Stimulated activated CD4-positive, alpha-beta T cell treated with anti-CD3 and anti-CD28 coated beads, Interleukin-15, amount 100 ng/mL, for 1 hour (primary cell): Measurements from ENCODE around the gene ASMTL.
"Not testable (repeated sequence)": the region's sequence is repeated elsewhere in the genome, so short reads cannot be mapped to it uniquely, and the experiment has no call there.

Experiments
- DNase-seq, 2 donors: peaks; one replicate each; pipeline ENCODE4 v3.0.0-alpha.2; 2020; ENCODE audit warnings: low read depth in 1 of 2, low spot score in 1 of 2

The ASMTL gene

DNA sequence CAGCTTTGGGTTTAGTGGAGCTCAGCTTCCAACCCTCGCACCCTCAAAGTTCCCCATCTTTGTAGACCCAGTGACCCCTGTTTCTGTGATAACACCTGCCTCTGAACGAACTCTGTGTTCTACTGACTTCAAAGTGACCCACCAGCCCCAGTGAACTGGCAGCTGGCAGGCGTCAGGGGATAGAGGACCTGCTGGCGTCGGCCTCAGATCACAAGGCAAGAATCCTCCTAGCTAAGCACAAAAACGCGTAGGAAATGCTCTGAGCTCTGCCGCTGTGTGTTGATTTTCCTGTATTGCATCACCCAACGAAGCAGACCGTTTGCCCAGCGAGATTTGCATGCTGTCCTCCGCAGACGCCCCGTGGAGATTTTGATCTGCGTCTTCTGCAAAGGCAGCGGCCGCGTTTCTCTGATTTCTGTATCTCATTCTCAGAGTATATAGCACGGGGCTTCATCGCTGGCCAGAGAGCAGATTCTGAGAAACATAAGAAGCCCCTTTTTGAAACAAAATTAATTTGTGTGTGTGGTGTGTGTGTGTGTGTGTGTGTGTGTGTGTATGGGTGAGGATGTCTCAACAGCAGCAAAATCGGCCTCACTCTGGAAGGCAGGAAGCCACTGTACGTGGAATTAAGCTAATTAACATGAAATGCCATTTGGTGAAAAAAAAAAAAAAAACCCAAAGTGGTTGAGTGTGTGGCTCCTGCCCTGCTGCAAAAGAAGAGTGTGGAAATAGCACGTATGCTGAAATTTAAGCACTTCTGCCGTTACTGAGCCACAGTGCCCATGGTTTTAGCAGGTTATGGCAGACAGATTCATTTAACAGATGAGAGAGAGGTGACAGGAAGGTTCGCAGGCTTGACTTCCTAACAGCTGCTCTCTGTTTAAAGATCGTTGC is 29.2 kb upstream of the ASMTL start:
- DNase-seq: peak; percentile 46 to 47

DNA sequence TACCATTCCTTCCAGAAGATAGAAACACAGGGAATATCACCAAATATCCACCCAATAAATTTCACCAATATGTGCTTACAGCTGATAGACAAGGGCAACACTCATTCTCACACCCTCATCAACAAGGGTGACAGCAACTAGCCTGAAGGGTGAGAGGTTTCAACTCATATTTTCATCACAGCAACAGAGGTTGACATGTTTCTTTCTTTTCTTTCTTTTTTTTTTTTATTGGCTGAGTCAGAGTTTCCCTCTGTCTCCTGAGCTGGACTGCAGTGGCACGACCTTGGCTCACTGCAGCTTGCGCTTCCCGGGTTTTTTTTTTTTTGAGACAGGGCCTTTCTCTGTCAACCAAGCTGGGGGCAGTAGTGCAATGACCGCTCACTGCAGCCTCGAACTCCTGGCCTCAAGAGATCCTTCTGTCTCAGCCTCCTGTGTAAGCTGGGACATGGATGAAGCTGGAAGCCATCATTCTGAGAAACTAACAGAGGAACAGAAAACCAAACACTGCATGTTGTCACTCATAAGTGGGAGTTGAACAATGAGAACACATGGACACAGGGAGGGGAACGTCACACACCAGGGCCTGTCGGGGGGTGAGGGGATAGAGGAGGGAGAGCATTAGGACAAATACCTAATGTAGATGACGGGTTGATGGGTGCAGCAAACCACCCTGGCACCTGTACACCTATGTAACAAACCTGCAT is 27.5 kb upstream of the ASMTL start:
- no peak for DNase-seq

DNA sequence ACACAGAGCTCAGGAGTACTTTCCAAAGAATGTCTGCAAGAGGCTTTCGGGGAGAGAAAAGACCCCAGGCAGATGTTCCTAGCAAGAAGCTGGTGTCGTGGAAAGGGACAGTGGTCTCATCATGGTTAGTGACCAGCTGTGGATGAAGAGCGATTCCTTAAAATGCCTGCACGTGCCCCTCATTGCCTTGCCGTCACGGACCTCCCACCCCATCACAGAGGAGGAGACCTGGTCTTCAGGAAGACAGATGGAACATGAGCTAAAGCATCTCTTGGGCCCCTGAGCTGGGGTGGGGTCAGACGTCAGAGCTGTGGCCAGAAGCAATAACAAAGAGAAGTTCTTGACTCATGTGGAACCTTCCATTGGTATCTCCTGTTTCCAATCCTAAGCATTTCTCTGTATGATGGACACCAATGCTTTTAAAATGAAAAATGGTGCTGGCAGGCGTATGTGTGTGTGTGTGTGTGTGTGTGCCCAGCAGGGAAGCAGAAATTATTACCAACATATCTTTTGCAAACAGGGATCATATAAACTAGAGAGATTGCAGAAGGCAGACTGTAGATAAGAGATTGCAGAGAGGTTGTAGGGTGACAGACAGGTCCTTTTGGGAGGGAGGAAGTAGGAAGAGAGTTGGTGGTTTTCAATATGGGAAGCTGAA is 25.2 kb upstream of the ASMTL start:
- no peak for DNase-seq

DNA sequence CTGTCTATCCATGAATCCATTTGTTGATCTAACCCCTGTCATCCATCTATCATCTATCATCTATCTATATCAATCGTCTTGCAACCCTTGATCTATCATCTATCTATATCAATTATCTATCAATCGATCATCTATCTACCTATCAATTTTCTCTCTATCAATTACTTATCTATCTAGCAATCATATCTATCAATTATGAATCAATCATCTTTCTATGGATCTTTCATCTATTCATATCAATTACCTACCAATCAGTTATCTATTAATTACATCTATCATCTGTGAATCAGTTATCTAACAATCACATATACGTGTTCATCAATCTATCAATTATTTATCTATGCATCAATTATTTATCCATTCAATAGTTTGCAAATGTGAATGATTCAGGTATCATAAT is 24.5 kb upstream of the ASMTL start:
- DNase-seq: no peak

DNA sequence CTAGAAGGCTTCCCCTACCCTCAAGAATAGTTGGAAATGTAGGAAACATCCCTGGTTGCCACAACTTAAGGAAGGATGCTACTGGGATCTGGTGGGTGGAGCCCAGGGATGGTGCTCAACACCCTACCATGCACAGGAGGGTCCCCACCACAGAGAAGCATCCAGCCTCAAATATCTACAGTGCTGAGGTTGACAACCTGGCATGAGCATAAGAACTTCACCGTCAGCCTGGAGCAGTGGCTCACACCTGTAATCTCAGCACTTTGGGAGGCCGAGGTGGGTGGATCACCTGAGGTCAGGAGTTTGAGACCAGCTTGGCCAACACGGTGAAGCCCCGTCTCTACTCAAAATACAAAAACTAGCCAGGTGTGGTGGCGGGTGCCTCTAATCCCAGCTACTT is 24.0 kb upstream of the ASMTL start:
- DNase-seq: no peak

GRCh38 chrX:1475881-1476280 is 23.2 kb upstream of the ASMTL start:
- no peak for DNase-seq

- DNase-seq: no peak
Measured at GRCh38 chrX:1475481-1475880, 22.8 kb upstream of the ASMTL start.

DNA sequence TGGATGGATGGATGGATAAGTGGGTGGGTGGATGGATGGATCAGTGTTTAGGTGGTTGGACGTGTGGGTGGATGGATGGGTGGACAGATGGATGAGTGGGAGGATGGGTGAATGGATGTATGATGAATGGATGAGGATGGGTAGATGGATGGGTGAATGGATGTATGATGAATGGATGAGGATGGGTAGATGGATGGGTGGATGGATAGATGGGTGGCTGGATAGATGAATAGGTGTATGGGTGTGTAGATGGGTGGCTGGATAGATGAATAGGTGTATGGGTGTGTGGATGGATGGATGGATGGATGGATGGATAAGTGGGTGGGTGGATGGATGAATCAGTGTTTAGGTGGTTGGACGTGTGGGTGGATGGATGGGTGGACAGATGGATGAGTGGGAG is 21.9 kb upstream of the ASMTL start:
- DNase-seq: not testable (repeated sequence)

DNA sequence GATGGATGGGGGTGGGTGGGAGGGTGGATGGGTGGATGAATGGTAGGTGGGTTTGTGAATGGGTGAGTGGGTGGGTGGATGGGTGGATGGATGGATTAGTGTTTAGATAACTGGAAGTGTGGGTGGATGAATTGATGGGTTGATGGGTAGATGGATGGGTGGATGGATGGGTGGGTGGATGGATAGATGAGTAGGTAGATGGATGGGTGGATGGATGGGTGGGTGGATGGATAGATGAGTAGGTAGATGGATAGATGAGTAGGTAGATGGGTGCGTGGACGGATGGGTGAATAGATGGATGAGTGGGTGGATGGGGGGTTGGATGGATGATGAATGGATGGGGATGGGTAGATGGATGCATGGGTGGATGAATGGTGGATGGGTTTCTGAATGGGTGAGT is 20.3 kb upstream of the ASMTL start:
- DNase-seq: no peak

- DNase-seq: peak; percentile 56 to 63
Measured at GRCh38 chrX:1468250-1468772, 15.6 kb upstream of the ASMTL start.

- peak in 1 of 2 donors; percentile 1 for DNase-seq
Measured at GRCh38 chrX:1466971-1467561, 14.4 kb upstream of the ASMTL start.

- DNase-seq: peak in 1 of 2 donors; percentile 1
Measured at GRCh38 chrX:1466232-1466661, 13.5 kb upstream of the ASMTL start.

DNA sequence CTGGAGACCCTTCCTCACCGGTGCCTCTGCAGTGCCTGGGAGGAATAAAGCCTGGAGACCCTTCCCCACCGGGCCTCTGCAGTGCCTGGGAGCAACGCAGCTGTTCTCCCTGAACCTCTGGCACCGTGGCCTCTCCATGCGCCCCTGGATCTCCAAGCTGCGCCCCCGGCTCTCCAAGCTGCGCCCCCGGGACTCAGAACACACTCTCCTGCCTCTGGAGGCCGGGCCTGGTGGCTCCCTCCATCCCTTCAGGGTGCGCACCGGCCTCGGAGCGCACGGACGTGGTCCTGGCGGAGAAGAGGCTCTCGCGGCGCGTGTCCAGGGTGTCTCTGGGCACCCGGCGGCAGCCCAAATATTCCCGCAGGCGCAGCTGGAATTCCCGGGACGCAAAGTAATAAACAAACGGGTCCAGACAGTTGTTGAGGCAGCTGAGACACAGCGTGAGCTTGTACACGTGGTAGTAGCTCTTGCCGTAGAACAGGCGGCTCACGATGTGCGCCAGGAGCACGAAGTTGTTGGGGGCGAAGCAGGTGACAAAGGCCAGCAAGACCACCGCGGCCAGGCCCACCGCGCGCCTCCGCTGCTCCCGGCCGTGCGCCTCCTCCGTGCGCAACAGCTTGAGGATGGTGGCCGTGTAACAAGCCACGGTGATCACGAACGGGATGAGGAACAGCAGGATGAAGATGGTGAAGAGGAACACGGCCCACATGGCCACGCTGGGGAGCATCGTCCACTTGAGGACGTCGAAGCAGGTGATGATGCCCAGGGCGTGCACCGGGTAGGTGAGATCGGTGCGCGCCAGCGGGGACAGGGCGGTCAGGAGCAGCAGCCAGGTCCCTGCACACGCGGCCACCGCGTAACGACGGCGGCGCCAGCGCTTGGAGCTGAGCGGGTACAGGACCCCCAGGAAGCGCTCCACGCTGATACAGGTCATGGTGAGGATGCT is 12.8 kb upstream of the ASMTL start:
- peak in 1 of 2 donors; percentile 1 for DNase-seq

- DNase-seq: peak in 1 of 2 donors; percentile 2
Measured at GRCh38 chrX:1464971-1465285, 12.2 kb upstream of the ASMTL start.

GRCh38 chrX:1464041-1464970 is 11.6 kb upstream of the ASMTL start:
- peak in 1 of 2 donors; percentile 1 for DNase-seq

DNA sequence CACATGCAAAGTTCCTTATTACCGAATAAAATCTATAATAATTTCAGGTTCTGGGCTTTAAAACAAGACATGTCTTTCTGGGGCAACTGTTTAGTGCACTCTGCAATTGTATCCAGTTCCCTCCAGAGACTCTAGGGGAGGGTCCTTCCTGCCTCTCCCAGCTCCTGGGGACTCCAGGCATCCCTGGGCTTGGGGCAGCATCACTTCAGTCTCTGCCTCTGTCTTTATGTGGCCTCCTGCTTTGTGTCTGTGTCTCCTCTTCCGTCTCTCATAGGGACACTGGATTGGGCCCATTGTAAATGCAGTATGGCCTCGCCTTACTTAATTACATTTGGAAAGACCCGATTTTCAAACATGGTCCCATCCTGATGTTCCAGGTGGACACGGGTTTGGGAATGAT is 10.9 kb upstream of the ASMTL start:
- peak in 1 of 2 donors; percentile 1 for DNase-seq

DNA sequence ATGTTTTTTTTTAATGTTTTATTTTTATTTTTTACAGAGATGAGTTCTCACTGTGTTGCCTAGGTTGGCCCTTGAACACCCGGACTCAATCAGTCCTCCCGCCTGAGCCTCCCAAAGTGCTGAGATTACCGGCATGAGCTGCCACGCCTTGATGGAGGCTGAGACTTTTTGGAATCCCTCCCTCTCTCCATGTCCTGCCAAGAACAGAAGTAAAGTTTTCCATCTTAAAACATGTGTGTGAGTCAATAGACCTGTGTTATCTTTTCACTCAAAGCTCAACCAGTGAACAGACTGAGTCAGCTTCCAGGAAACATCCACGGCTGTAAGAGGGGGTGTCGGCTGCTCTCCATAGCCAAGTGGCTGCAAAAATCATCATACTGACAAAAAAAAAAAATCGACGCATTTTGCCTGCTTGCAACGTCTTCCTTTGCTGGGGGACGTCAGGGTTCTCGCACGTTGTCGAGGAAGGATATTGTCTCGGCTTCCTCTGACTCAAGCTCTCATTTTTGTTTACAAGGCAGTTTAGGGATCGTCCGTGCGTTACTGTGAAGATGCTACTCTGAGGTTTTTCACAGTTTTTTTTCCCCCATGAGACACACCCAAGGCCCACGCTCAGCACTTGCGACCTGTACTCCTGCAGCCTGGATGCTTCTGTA is 10.0 kb upstream of the ASMTL start:
- DNase-seq: peak; percentile 32 to 56

DNA sequence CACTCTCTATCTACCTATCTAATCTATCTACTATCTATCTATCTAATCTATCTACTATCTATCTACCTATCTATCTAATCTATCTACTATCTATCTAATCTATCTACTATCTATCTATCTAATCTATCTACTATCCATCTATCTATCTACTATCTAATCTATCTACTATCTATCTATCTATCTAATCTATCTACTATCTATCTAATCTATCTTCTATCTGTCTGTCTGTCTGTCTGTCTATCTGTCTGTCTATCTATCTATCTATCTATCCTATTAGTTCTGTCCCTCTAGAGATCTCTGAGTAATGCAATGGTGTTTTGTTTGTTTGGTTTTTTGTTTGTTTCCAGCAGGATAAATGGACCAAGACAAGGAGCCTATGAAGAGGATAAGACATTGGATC is 9.4 kb upstream of the ASMTL start:
- DNase-seq: no peak

DNA sequence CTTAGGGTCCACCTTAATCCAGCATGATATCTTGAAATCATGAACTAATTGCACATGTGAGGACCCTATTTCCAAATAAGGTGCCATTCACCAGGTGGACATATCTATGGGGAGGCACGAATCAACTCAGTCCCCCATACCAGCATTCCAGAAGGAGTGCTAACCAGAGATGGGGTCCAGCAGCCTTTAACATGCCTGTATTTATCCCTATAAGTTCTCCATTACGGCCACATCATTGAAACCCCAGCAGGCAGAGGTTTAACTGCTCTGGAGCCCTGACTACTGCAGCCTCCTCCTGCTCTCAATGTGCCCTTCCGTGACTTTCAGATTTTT is 3.2 kb upstream of the ASMTL start:
- no peak for DNase-seq
